HG02623 (cell line): Measurements from ENCODE around the gene GXYLT2.
"Not testable (repeated sequence)": the region's sequence is repeated elsewhere in the genome, so short reads cannot be mapped to it uniquely, and the experiment has no call there.

Experiments
- ATAC-seq: cut with Tn5 transposase; IDR thresholded peaks from one replicate; pipeline ENCODE4 v1.9.1; 2021; ENCODE audit warnings: moderate library complexity; ENCODE audit not compliant: unreplicated experiment

Gene GXYLT2

GRCh38 chr3:72892081-72892775 is 4.4 kb downstream of the GXYLT2 start:
- ATAC-seq = no peak

DNA sequence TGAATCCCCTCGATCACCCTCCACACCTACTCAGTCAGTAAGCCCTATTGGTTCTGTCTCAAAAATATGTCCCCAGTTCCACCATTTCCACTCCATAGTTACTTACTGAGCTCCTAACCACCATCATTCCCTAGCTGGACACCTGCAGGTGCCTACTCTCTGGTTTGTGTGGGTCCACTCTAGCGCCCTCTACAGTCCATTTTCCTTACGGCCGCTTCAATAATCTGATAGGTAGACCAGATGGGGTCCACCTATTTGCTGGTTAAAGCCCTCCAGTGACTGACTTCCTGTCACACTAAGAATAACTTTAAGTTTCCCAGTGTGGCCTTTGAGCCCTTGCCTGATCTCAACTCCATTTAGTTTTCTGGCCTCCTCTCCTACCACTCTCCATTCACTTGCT is 5.0 kb downstream of the GXYLT2 start:
- ATAC-seq = no peak

GRCh38 chr3:72894976-72895552 is 7.2 kb downstream of the GXYLT2 start:
- ATAC-seq = no peak

- no peak for ATAC-seq
These were observed 9.3 kb downstream of the GXYLT2 start for GRCh38 chr3:72896996-72897757.

DNA sequence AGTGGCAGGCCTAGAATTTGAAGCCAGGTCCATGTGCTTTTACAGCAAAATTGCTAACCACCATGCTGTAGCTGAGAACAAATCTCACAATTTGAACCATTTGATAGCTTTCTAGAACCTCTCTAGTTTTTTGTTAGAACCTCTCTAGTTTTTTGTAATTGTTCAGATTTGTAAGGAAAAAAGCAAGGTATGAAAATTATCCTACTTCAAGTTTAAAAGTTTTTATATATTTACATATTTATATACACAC is 9.8 kb downstream of the GXYLT2 start:
- ATAC-seq = no peak

- no peak for ATAC-seq
These were observed 11.5 kb downstream of the GXYLT2 start for GRCh38 chr3:72899349-72899765.

GRCh38 chr3:72900048-72900447 is 12.2 kb downstream of the GXYLT2 start:
- no peak for ATAC-seq

DNA sequence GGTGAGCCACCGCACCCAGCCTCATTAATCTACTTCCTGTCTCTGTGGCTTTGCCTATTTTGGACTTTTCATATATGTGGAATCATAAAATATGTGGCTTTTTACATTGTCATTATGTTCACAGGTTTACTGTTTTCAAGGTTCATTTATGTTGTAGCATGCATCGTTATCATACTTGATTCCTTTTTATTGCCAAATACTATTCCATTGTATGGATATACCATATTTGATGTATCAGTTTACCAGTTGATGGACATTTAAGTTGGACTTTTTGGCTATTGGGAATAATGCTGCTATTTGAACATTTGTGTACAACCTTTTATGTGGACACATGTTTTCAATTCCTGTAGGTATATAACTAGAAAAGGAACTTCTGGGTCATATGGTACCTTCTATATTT is 14.0 kb downstream of the GXYLT2 start:
- ATAC-seq = no peak

DNA sequence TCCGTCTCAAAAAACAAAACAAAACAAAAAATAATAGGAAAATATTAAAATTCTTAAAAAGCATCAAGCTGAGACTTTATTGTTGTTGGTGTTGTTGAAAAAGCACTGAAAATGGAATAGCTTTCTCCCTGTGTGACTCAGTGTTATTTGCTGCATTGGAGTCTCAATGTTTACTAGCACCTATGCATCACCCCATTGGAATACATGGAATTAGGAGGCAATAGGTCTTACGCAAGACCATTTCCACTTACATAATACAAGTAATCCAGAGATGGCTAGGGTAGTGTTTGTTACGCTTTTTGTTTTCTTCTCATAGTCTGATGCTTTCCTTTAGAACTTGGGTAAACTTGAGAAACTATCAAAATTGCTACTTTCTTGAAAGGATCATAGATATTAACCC is 15.2 kb downstream of the GXYLT2 start:
- ATAC-seq = no peak

DNA sequence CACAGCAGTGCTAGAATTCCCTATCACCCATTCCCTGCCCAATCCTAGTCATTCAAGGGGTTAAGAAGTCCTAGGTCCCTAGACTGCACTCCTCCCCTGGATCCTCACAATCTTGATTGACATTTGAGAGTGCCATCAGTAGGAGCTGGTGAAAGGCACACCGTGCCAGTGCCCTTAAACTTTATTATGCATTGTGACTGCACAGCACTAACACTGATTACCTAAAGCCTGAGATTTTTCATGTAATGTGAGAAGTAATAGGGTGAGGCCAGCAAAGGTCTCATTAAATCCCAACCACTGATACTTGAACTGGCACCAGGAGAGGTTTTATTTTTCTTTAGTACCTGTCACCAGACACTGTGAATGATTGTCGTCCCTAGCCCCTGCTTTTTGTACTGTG is 16.3 kb downstream of the GXYLT2 start:
- no peak for ATAC-seq

DNA sequence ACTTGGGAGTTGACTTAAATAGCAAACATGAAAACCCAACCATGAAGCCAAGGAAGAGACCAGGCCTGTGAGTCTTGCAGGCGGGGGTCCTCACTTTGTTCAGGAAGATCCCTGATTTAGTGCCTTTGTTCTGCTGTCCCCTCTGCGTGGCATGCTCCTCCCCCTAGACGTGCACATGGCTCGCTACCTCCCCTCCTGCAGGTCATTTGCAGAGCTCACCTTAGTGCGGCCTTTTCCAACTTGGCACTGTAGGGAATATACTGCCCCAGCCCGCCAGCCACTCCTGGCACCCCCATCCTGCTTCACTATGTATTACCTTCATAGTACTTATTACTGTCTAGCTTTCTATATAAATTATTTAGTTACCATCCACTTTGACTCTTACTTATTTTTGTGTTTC is 18.3 kb downstream of the GXYLT2 start:
- no peak for ATAC-seq

GRCh38 chr3:72907131-72907711 is 19.4 kb downstream of the GXYLT2 start:
- no peak for ATAC-seq

DNA sequence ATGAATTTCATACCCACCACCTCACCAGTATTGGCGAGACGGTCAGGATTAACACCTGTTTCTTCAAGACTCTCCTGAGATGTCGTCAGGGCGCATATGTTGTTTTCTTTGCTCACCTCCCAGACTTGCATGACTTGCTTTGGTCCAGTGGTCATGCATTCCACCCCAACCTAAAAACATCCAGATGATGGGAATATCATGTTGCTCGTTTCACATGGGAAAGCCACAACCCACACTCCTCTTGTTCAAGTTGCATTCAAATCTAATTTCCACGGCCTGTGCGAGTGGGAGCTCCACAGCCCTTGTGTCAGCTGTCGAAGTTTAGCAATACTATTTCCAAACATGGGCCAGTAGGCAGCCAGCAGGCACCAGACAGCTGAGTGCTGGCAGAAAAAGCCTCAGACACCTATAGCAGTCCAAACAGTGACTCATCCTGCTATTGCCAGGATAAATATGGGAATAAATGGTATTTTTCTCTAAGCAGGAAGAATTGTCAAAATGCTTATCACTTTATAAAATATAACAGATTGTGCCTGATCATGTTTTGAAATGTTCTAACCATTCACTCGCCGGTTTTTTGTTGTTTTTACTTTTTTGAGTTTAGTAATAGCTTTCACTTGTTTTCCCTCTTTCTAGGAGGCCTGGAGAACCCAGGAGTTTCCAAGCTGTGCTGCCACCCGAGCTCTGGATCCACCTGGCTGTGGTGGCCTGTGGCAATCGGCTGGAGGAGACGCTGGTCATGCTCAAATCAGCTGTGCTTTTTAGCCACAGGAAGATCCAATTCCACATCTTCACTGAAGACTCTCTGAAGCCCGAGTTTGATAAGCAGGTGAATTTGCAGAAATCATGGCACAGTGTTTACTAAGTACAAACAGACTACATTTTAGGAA is 20.1 kb downstream of the GXYLT2 start:
- no peak for ATAC-seq

GRCh38 chr3:72909591-72909990 is 21.7 kb downstream of the GXYLT2 start:
- no peak for ATAC-seq

DNA sequence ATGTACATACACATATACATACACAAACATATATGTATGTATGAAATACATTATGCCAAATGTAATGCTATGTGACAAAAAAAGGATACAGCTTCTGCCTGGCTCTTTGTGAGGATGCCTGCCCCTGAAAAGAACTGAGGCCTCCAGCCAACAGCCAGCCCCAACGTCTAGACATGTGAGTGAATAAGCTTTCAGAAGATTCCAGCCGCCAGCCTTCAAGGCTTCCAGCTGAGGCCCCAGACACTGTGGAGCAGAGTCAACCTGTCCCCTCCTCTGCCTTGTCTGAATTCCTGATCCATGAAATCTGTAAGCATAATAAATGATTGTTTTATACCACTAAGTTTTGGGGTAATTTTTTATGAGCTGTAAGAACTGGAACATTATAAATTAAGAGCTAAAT is 24.7 kb downstream of the GXYLT2 start:
- no peak for ATAC-seq

DNA sequence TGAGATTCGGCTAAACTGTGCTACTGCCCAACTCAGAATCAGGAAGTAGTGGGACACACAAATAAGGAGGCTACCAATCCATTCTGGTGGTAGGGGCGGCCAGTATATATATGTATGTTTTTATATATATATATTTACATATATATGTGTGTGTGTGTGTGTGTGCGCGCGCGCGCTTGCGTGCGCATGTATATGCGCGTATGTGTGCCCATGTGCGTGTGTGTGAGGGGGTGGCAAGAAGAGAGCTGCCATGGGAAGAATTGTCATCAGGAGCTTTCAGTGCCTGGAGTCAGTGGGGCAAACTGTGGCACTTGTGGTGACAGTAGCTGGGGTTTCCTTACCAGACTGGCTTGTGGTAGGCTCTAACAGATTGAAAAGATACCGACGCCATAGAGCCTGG is 26.5 kb downstream of the GXYLT2 start:
- no peak for ATAC-seq

DNA sequence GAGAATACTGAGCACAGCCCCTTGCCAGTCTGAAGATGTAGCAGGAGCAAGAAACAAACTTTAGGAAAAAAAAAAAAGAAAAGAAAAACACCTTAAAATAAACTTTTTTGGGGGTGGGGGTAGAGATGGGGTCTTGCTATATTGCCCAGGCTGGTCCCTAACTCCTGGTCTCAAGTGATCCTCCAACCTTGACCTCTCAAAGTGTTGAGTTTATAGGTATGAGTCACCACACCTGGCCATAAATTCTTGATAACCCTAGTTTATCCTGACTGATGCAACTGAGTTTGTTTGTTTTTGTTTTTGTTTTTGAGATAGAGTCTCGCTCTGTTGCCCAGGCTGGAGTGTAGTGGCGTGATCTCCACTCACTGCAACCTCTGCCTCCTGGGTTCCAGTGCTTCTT is 28.4 kb downstream of the GXYLT2 start:
- no peak for ATAC-seq

GRCh38 chr3:72919520-72919919 is 31.7 kb downstream of the GXYLT2 start:
- ATAC-seq = no peak

GRCh38 chr3:72924055-72924454 is 36.2 kb downstream of the GXYLT2 start:
- no peak for ATAC-seq

DNA sequence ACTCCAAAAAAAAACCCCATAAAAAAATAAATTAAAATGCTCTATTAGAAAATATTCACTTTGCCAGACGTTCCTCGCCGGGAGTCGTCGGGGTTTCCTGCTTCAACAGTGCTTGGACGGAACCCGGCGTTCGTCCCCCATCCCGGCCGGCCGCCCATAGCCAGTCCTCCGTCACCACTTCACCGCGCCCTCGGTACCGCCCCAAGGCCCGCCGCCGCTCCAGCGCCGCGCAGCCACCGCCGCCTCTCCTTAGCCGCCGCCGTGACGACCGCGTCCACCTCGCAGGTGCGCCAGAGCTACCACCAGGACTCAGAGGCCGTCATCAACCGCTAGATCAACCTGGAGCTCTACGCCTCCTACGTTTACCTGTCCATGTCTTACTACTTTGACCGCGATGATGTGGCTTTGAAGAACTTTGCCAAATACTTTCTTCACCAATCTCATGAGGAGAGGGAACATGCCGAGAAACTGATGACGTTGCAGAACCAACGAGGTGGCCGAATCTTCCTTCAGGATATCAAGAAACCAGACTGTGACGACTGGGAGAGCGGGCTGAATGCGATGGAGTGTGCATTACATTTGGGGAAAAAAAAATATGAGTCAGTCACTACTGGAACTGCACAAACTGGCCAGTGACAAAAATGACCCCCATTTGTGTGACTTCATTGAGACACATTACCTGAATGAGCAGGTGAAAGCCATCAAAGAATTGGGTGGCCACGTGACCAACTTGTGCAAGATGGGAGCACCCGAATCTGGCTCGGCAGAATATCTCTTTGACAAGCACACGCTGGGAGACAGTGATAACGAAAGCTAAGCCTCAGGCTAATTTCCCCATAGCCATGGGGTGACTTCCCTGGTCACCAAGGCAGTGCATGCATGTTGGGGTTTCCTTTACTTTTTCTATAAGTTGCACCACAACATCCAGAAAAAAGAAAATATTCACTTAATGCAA is 41.2 kb downstream of the GXYLT2 start:
- not testable (repeated sequence) for ATAC-seq
